Cortex of kidney (tissue), 1 donor: Measurements from ENCODE around the gene UBE2G2.

Source experiments
- DNase-seq: peaks from one replicate; lab custom pipeline; 2025; lab: John Stamatoyannopoulos, UW

The UBE2G2 gene

DNA sequence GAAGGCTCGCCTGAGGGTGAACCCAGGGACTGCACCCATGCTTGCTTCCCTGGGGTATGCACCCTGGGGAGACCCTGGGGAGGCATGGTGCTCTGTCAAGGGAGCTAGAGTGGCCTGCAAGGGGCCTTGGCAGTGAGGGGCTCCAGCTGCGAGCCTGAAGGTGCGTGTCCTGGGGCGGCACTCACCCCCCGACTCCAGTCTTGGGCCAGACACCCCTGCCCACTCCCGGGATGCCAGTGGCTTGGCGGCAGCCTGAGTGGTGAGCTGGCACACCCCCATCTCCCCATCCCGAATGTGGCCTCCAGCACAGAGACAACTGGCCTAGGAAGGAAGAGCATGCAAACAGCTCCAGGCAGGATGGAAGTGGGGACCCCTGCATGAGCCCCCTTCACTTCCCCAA is 13.6 kb upstream of the UBE2G2 start:
- DNase-seq = no peak

DNA sequence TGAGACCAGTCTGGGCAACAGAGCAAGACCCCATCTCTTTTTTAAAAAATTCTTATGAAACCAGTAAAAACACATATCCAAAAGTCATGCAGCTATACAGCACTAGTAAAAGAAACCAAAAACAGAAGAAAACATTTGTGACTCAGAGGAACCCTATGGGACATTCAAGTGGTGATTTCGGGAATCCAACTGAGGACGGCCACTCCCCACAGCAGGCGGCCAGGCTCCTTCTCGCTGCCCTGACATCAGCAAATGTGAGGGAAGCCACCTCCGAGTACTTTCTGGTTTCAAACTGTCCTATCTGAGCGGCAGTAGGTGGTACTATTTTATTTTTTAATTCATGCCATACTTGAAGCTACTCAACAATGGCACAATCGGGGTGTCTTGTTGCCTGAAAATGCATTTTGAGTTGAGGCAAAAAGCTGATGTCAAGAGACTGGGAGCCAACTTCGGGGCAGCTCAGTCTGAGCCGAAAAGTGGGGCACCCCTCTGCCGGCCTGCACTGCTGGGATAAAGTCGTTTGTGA is 12.9 kb upstream of the UBE2G2 start:
- DNase-seq = no peak

DNA sequence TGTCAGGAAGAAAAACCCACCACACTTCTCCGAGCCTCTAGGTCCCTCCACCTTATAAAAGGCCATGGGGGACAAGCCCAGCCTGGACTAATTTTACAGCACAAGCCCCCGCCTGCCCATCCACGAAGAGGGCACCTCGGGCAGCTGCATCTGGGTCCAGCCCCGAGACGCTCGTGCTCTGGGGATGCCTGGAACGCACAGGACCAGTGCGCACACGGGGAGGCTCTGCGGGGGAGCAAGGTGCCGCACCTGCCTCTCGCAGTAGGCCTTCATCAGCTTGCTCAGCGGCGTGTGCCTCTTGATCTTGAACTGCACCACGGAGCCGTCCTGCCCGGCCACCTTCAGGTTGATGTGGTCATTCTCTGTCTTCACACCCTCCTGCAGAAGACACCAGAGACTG is 12.1 kb upstream of the UBE2G2 start:
- no peak for DNase-seq

DNA sequence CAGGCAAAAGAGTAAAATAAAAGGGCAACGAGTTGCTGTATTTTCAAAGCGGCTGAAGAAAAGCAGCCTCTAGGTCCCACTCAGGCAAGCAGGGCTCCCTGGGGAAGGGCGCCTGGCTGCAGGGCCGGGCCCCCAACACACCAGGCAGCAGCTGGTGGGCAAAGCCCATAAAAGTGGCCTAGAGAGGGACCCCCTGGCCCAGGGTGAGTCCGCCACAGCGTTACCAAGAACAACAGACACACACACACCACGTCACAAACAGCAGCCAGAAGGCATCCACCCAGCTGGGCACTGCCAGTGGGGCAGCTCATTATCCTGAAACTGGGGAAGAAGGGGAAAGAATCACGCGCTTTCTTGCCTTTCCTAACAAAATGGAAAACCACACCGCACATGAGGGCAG is 11.5 kb upstream of the UBE2G2 start:
- no peak for DNase-seq

DNA sequence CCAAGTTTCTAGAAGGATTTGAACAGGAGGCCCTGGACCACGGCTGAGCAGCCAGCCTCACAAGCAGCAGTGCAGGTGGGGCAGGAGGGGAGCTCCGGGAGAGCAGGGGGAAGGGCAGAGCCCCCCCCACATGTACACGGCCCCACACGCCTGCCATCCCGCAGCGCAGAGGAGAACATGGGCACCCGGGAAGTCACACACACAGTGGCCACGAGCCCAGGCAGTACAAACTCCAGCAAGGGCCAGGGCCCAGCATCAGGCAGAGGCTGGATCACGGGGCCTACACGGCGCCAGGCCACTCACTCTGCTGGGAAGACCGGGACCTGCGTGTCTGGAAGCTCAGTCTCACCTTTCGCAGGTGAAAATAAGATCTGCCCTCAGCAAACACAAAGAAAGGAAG is 11.0 kb upstream of the UBE2G2 start:
- no peak for DNase-seq

DNA sequence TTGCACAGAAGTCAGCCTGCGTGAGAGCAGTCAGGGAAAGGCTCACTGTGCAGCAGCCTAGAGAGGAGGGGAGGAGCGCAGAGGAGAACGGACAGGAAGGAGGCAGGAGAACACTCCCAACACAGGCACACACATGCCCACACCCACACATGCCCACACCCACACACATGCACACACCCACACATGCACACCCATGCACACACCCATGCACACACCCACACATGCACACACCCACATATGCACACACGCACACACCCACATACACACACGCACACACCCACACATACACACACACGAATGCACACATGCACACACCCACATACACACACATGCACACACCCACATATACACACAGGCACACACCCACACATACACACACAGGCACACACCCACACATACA is 9.2 kb upstream of the UBE2G2 start:
- no peak for DNase-seq

DNA sequence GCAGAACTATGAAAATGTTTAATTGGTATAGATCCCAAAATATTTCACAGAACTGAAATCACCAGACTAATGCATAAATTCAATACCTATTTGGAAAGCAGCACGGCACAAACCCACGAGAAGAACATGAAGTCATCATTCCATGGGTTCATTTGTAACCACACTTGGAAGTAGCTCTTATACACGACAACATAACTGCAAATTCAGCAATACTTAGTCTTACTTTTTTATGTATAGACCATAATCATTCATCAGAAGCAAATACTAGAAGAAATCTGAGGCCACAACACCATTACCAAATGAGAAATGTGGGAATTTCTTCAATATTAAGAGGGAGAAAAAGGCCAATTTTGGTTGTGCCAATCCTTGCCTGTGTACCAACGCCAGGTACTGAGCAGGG is 4.2 kb upstream of the UBE2G2 start:
- no peak for DNase-seq

DNA sequence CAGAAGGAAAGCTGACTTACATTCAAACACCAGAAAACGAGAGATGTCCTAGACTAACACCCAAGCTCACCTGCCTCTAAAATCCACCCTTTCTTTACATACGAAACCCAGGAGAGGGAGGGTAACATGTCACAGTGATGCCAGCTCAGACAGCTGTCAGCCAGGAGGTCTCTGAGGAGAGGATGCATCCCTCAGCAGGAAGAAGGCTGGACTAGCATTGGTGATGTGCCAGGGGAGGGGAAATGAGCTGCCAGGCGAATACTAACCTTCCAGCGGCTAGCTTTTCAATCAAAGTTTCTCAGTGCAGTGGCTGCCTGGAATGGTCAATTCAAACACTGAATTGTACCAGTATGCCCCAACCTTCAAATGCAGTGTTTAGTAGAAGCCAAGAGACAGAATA is 3.6 kb upstream of the UBE2G2 start:
- DNase-seq = no peak

DNA sequence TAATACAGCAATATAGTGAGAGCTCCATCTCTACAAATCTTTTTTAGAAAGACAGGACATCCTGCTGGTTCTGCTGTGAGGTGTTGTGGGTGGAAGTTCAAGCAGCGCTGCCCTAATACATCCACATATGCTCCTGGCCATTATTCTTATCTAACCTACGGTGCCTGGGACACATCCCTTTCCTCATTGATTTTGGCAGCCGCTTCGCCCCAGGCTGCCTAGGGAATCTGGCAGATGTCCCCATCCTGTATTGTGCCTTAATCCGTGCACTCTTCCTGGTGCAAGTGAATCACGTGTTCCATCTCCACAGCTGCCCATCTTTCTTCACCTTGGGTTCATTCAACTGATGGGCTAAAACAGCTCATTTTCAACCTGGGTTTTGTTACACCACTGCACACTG is 3.1 kb upstream of the UBE2G2 start:
- no peak for DNase-seq

DNA sequence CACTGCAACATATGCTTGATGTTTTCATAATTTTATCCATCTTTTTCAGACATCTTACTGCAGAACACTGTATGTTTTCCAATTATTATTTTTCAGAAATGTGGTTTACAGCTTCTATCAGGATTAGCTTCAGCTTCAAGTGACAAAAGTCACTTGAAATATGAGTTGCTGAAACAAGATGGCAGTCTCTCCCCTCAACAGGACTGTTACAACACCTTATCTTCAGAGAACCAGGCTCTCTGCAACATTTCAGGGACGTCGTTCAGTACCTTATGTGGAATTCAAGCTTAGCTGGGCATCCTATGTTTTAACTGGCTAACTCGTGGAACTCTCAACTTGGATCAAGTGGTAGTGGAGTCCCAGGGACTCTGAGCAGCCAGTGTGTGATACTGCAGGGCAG is 2.0 kb upstream of the UBE2G2 start:
- DNase-seq = no peak

DNA sequence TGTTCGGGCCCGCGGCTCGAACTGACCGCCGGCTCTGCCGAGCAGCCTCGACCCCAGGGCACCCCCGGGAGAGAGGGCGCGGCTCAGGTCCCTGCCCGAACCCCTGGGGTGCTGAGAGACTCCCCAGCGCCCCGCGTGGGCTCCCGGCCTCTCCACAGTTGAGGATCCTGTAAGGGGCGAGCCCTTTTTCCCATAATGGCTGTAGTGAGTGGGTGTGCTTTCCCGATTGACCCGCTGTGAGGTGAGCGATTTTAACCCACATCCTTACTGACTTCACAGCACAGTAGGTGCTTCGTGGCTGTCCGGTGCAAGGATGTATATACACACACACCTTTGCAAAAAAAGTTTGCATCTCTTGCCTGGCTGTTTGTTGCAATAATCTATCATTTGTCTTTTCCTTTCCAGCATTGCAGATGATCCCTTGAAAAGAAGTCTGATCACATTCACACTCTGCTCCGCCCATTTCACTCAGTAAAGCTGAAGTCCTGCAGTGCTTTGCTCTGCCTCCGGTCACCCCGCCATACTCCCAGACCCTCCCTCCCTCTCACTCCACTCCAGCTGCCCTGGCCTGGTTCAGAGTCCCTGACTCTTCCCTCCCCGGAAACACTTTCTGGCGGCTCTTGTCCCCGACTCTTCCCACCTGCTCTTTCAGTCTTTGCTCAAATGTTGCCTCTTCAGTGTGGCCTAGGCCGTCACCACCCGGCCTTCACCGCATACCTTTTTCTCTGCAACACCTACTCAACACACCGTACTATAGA is 955 bp upstream of the UBE2G2 start:
- no peak for DNase-seq

DNA sequence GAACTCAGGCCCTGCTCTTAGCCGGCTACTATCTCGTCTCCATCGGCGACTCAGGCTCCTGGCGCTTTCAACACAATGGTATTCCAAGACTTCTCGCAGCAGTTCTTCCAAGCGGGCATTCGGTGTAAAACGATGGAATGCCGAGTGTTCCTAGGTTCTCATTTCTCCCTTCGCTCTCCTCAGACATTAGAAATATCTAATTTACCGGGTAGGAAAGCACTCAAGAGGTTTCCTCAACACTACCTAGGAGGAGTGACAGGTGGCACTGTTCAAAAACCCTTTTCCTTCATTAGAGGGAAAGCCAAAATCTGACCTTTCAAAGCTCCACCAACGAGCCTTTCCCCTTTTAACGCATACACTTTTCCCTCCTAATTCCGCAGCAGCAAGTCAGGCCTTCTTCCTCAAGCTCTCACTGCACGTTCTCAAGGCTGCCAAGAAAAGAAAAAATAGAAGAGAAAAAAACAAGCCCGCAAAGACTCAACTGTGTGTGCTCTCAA is 601 bp downstream of the UBE2G2 start:
- no peak for DNase-seq

DNA sequence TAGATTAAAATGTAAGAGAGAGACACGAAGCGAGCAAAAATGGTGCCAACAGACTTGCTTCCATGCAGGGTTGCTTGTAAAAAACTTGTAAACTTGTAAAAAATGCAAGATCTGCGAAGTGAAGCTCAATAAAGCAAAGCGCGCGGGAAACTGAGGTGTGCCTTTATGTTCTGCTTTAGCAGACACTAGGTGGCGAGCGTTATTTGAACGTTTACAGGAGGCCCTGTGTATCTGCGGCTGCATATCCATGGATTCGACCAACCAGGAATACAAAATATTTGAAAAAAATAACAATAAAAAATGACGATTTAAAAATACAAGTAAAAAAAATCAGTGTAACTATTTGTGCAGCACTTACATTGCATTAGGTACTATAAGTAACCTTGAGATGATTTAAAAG is 1.5 kb downstream of the UBE2G2 start:
- DNase-seq = no peak

DNA sequence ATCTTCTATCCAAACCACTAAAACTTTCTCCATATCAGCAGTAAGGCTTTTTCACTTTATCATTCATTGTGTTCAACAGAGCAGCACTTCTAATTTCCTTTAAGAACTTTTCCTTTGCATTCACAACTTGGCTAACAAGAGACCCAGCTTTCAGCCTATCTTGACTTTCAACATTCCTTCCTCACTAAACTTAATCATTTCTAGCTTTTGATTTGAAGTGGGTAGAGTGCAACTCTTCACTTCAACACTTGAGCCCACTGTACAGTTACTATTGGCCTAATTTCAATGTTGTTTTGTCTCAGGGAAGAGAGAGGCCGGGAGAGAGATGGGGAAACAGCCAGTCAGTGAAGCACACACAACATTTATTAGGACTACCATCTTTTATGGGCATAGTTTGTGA is 2.0 kb downstream of the UBE2G2 start:
- DNase-seq = no peak

DNA sequence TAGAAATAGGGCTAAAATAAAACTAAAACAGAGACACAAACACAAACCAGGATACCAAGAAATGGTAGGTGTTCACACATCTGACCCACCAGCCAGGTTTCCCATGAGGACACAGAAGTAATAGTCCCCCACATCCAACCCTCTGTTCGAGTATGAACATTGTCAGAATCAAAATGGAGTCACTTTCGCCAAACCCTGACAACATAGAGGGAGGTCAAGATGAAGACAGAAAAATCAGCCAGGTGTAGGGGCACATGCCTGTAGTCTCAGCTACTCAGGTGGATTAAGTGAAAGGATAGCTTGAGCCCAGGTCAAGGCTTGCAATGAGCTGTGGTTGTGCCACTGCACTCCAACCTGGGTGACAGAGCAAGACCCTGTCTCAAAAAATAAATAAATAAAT is 3.8 kb downstream of the UBE2G2 start:
- DNase-seq = no peak

DNA sequence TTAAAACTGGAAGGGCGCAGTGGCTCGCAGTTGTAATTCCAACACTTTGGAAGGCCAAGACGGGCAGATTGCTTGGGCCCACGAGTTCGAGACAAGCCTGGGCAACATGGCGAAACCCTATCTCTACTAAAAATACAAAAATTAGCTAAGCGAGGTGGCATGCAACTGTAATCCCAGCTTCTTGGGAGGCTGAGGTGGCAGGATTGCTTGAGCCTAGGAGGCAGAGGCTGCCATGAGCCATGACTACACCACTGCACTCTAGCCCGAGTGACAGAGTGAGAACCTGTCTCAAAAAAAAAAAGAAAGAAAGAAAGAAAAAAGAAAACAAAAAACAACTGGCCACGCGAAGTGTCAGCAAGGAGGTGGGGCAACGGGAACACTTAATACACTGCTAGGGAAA is 6.3 kb downstream of the UBE2G2 start:
- no peak for DNase-seq

DNA sequence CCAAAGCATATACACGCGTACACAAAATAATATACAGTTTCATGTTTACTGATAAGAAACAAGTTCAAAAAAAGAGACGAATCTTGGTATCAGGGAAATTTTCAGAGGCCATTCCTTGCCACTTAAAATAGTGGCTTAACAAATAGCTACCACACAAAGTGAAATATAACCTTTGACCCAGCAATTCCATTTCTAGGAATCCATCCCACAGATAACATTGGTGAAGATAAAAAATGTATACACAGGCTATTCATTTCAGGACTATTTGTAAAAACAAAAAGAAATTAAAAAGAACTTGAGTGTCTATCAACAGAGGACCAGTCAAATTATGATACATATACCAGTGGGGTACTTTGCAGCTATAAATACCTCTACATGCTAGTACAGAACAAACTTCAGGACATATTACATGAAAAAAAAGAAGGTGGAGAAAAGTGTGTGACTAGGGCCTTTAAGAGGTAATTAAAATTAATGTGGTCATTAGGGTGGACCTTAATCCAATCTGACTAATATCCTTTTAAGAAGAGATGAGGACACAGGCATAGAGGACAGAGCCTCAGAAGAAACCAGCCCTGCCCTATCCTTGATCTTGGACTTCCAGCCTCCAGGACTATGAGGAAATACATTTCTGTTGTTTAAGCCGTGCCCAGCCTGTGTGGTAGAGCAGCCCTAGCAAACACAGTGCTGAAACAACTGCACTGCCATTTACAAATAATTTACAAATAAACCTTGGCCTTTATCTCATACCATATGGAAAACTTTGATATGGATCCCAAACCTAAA is 7.8 kb downstream of the UBE2G2 start:
- DNase-seq = no peak

DNA sequence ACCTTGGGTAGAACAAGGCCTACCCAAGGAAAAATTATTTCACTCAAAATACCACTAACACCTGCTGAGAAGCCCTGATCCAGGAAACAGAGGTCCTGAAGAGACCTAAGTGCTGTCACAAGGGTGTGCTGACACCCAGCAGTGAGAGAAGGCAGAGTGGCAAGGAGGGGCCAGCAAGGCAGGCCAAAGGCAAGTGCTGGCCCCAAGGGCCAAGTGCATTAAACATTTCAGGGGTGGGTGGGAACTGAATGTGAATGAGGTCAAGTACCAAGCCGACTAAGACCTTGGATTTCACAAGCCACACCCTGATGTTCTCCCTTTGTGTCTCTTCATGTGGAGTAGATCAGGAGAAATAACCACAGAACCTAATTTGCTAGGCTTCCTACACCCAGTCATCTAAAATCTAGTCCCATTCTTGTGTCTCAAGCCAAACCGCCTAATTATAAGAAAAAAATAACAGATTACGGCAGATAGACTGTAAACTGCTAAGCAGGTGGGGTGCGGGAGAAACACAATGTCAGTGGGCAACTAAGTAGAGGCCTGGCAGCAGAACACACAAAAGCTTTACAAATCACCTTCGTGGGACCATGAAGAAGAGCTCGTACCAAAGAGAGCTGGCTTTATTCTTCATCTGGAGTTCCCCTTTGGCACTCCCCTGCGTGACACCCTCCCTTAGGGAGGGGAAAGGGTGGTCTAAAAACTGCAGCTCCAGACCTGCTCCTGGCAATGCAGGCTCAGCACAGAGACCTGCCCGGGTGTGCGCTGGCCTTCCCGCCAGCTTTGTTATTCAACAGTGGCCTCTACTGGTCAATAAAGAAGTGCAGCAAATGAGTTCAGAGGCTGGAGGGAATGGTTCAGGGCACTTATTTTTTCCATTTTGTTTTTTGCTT is 8.7 kb downstream of the UBE2G2 start:
- DNase-seq = no peak

DNA sequence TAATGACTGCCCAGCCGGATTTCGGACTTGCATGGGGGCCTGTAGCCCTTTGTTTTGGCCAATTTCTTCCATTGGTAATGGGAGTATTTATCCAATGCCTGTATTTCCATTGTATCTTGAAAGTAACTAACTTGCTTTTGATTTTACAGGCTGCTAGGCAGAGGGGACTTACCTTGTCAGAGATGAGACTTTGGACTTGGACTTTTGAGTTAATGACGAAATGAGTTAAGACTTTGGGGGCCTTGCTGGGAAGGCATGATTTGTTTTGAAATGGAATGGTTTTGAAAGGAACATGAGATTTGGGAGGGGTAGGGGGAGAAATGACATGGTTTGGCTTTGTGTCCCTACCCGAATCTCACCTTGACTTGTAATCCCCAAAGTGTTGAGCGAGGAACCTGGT is 9.6 kb downstream of the UBE2G2 start:
- no peak for DNase-seq

DNA sequence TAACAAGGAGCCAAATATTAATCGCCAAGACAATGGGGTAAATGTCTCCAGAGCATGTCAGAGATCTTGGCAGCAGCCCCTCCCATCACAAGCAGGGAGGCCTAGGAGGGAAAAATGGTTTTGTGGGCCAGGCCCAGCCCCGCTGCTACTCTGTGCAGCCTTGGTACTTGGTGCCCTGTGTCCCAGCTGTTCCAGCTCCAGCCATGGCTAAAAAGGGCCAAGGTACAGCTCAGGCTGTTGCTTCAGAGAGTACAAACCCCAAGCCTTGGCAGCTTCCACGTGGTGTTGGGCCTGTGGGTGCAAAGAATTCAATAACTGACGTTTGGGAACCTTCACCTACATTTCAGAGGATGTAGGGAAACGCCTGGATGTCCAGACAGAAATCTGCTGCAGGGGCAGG is 10.4 kb downstream of the UBE2G2 start:
- no peak for DNase-seq

DNA sequence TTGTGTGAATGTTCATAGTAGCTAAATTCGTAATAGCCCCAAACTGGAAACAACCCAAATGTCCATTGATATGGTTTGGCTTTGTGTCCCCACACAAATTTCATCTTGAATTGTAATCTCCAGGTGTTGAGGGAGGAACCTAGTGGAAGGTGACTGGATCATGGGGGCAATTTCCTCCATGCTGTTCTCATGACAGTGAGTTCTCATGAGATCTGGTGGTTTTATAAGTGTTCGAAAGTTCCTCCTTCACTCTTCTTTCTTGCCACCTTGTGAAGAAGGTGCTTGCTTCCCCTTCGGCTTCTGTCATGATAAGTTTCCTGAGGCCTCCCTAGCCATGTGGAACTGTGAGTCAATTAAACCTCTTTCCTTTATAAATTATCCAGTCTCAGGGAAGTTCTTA is 11.3 kb downstream of the UBE2G2 start:
- DNase-seq = no peak

DNA sequence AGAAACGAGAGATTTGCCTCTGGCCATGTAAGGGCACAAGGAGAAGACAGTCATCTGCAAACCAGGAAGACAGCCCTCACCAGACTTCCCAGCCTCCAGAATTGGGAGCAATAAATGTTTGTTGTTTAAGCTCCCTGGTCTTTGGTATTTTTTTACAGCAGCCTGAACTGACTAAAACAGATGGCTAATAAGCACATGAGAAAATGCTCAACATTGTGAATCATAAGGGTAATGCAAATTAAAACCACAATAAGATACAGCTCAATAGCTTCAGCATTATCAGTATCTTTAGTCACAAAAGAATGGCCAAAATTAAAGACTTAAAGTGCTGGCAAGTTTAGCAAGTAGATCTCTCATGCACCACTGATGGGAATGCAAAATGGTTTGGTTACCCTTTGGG is 11.7 kb downstream of the UBE2G2 start:
- DNase-seq = no peak
